Measurements from ENCODE around the gene U2AF1L4.

DNA sequence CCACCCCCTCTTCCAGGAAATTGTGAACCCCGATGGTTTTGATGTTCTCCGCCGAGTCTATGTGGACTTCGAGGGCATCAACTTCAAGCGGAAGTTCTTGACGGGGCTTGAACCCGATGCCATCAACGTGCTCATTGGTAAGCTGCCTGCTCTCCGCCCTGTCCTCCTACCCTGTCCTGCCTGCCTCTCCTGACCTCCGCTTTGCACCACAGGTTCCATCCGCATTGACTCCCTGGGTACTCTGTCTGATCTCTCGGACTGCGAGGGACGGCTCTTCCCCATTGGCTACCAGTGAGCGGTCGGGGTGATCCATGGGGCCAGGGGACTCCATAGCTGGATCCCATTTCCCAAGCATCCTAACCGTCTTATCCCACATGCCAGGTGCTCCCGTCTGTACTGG, 14.9 kb downstream of the U2AF1L4 start:
- TF ChIP-seq POLR2AphosphoS5 (IDR thresholded peaks at IDR 0.05): no peak
- TF ChIP-seq, protein P1, sequence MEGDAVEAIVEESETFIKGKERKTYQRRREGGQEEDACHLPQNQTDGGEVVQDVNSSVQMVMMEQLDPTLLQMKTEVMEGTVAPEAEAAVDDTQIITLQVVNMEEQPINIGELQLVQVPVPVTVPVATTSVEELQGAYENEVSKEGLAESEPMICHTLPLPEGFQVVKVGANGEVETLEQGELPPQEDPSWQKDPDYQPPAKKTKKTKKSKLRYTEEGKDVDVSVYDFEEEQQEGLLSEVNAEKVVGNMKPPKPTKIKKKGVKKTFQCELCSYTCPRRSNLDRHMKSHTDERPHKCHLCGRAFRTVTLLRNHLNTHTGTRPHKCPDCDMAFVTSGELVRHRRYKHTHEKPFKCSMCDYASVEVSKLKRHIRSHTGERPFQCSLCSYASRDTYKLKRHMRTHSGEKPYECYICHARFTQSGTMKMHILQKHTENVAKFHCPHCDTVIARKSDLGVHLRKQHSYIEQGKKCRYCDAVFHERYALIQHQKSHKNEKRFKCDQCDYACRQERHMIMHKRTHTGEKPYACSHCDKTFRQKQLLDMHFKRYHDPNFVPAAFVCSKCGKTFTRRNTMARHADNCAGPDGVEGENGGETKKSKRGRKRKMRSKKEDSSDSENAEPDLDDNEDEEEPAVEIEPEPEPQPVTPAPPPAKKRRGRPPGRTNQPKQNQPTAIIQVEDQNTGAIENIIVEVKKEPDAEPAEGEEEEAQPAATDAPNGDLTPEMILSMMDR (IDR thresholded peaks at IDR 0.05): no peak
- no peak for TF ChIP-seq EP300 (IDR thresholded peaks at IDR 0.05; ENCODE audit: low read depth)

Measured in transverse colon (tissue), 4 donors.